Umbilical cord (tissue), 2 donors: Measurements from ENCODE around the gene CA7. TPM values are rescaled to one million over a fixed set of nuclear protein-coding genes. Genes with fewer than 3 reads are reported as not detected.
"Not testable (repeated sequence)": the region's sequence is repeated elsewhere in the genome, so short reads cannot be mapped to it uniquely, and the experiment has no call there.

ENCODE experiments used
- DNase-seq: peaks from one replicate; pipeline ENCODE4 v3.0.0-alpha.2; 2015; ENCODE audit warnings: low spot score
- total RNA-seq: library from RNA; depleted of rRNA; stranded (reverse); fragments of >200 nt; gene quantifications from one replicate; pipeline ENCODE4 v1.2.3, GENCODE V29; 2014; ENCODE audit warnings: low replicate concordance; ENCODE audit not compliant: insufficient read depth

Gene CA7
- total RNA-seq, 1 donor from 2014 or later, result not detected

DNA sequence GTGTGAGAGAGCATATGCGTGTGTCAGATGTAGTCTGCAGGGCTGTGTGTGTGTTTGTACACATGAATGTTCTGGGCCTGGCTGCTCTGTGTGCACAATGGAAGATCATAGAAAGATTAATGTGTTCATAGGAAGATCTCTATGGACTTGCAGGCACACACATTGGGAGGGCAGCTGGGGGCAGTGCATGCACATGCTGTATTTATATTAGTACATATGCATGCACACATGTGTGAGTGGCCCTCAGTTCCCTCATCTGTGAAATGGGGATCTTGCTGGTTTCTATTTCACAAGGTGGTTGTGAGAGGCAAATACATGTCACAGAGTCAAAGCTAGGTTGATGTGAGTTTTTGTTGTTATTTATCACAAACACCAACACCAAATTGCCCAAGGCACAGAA, 2.1 kb downstream of the CA7 start:
- no peak for DNase-seq

DNA sequence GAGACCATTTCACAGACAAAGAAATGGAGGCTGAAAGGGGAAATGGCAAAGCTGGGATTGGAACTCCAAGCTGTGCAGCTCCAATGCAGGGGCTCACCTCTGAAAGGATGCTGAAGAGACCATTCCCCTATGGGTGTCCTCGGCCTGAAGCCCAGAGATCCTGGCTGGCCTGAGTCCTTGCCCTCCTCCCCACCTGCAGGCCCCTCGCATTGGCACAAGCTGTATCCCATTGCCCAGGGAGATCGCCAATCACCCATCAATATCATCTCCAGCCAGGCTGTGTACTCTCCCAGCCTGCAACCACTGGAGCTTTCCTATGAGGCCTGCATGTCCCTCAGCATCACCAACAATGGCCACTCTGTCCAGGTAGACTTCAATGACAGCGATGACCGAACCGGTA, 2.6 kb downstream of the CA7 start:
- DNase-seq, result no peak

DNA sequence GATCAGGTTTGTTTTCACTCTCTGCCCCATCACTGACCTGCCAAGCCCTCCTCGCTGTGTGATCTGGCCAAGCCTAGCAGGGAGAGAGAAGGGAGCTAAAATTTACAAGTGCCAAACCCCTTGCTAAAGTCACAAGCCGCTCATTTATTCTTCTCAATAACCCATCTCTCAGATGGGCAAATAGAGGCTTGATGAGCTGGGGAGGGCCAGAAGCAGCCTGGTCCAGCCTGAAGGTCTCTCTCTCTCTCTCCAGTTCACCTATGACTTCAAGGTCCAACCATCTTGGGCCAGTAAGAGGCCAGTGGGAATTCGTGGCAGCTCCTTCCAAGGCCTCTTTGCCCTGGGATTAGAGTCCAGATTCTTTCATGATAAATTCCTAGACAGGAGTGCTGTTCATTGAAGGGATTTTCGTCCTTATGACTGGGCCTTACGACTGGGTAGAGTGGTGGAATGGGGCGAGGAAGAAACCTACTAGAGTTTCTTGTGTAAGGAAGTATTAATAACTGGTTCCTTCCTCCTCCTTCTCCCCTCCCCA, 3.4 kb downstream of the CA7 start:
- no peak for DNase-seq

GRCh38 chr16:66848172-66848571, 4.0 kb downstream of the CA7 start:
- no peak for DNase-seq

GRCh38 chr16:66849021-66849420, 4.8 kb downstream of the CA7 start:
- no peak for DNase-seq

GRCh38 chr16:66849549-66849948, 5.3 kb downstream of the CA7 start:
- DNase-seq, result no peak

GRCh38 chr16:66850115-66850815, 6.1 kb downstream of the CA7 start:
- DNase-seq, result no peak

GRCh38 chr16:66851166-66851964, 7.2 kb downstream of the CA7 start:
- no peak for DNase-seq

DNA sequence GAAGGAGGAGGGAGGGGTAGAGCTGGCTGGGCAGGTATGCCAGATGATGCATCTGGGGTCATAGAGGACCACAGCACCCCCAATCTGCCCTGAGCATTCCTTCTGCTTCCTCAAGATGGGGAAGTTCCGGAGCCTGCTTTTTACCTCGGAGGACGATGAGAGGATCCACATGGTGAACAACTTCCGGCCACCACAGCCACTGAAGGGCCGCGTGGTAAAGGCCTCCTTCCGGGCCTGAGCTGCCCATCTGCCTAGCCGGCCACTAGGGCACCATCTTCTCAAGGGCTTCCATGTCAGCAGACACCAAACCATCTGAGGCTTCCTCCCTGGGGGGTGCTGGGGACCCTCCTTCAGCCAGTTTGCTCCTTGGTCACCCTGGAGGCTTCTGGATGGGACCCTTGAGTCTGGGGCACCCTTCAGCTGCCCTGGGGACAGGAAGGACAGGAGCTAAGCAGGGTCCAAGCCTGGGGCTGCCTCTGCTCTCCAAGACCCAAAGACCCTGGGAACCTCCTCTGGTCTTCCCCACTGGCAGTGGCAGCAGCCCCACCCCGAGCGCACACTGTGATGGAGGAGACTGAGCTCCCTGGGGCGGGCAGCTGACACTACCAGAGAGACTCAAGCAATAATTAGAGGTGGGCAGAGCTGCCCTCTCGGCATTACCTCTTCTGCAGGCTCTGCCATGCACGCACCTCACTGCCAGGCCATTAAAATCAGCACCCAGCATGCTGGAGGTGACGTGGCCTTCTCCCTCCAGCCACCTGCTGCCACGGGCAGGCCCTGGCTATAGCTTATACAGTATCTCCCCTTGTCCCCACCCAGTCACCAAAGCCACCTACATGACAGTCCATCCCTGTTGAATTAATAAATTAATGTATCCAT, 9.3 kb downstream of the CA7 start:
- DNase-seq, result no peak

DNA sequence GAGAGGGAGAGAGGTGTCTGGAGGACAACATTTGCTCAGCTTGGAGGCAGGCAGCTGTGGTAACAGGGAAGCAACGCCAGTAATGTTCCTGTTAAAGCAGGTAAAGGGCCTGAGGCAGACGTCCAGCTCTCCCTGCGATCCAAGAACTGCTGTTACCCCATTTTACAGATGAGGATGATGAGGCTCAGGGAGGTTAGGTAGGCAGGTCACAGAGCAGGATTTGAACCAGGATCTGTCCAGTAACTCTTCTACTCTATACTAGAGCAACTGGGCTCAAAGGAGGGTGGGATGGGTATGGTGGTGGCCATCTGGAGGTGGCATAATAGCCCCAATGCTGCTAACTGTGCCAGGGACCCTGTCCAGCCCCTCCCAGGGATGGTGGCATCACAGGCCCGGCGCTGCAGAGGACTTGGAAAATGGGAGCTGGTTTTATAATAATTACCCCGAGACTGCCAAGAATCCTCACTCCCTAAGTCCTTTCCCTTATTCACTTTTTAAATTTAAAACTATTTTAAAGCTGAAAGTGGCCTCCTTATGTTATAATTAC, 12.0 kb downstream of the CA7 start:
- no peak for DNase-seq

GRCh38 chr16:66856801-66857200, 12.6 kb downstream of the CA7 start:
- no peak for DNase-seq

GRCh38 chr16:66857437-66857836, 13.2 kb downstream of the CA7 start:
- peak; percentile 38 for DNase-seq

GRCh38 chr16:66858740-66859396, 14.7 kb downstream of the CA7 start:
- peak; percentile 28 for DNase-seq

DNA sequence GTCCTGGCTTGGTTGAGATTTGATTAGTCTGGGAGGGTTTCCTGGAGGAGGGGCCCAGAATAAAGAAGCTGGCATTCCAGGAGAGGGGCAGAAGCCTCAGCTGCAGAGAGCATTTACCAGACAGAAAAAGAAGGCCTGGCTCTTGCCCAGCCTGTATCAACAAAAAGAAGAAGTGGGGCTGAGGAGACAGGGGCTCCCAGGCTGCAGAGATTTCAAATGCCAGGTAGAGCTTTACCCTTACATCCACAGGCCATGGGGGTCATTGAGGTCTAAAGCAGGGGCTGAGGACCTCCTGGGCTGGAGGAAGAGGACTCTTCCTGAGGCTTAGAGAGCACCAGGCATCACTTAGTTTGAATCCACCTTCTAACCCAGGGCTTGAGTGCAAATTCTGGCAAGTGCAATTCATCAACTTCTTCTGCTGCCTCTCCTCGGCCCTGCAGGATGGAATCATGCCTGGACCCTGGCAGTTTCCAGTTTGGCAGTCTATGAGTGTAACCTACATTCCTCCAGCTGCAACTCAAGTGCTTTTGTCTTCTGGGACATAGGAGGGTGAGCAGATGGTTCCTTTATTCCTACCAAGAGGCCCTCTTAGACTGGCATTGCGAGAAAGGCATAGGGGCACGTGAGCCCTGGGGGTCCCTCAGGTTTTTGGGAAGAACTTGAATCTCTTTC, 15.3 kb downstream of the CA7 start:
- DNase-seq, result no peak

DNA sequence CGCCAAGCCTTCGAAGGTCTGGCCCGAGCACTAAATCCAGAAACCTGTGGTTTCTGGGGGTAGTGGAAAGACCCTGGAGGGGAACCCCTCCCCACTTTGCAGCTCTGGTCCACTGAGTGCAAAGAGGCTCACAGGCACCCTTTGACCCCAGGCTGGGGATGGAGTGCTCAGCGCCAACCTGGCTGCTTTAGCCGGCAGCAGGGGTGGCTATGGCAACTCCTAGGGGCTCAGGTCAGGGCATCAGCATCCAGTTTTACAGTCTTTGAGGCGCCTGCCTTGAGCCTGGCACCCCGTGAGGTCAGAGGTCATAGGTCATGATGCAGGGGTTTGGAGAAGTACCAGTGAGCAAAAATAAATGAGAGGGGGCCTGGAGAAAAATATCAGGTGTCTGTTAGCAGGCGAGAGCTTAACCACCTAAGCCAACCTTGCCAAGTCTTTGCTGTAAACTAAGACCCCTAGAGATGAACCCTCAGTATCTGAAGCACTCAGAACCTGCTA, 17.9 kb downstream of the CA7 start:
- DNase-seq, result no peak

GRCh38 chr16:66863707-66864106, 19.5 kb downstream of the CA7 start:
- DNase-seq, result no peak

DNA sequence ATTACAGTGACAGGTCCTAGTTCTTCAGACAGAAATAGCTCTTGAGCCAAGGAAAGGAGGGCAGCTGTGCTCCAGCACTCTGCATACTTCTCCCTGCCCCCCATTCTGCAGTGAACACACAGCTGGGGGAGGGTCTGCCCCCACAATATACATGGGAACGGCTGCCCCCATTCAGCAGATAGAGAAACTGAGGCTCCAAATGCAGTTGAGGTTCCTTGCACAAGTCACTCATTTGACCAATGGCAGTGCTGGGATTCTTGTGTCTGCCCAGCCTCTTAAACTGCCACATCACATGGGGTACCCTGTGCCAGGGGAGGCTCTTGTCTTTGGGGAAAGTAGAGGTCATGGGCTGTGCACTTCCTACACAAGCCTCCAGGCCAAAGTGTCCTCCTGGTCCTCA, 25.2 kb downstream of the CA7 start:
- DNase-seq, result no peak

GRCh38 chr16:66871363-66871762, 27.1 kb downstream of the CA7 start:
- not testable (repeated sequence) for DNase-seq

DNA sequence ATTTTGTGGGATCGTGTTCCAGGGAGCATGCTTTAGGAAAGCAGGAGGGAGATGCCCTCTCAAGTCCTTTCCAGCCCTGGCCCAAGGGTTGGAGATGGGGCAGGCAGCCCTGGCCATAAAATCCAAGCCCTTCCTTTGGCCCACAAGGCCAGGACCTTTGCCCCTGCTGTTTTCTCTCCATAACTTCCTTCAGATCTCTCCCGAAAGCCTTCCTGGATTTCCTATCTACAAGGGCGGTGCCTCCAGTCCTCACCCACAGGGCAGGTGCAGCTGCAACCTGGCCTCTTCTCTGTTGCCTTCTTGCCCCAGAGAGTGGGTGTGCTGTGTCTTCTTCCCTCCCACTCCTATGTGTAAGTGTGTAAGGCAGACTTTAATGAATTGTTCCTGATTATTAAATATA, 27.6 kb downstream of the CA7 start:
- no peak for DNase-seq

- DNase-seq, result no peak
These were observed 28.3 kb downstream of the CA7 start for GRCh38 chr16:66872559-66872942.
